Activated CD4-positive, alpha-beta T cell treated with anti-CD3 and anti-CD28 coated beads for 4 hours (primary cell): Measurements from ENCODE around the gene VWF.
"Not testable (repeated sequence)": the region's sequence is repeated elsewhere in the genome, so short reads cannot be mapped to it uniquely, and the experiment has no call there.

Experiments used
- DNase-seq, 2 donors: peaks; one replicate each; pipeline ENCODE4 v3.0.0-alpha.2; 2020

The VWF gene

GRCh38 chr12:6029401-6029800, 95.1 kb downstream of the VWF start:
- DNase-seq, result no peak

- DNase-seq, result no peak
Observed at GRCh38 chr12:6026998-6027397, 97.5 kb downstream of the VWF start.

GRCh38 chr12:6025703-6026298, 98.7 kb downstream of the VWF start:
- DNase-seq, result not testable (repeated sequence)

GRCh38 chr12:6024066-6024465, 100.4 kb downstream of the VWF start:
- not testable (repeated sequence) for DNase-seq

- DNase-seq, result no peak
Observed at GRCh38 chr12:6020930-6021329, 103.5 kb downstream of the VWF start.

GRCh38 chr12:6020511-6020910, 104.0 kb downstream of the VWF start:
- not testable (repeated sequence) for DNase-seq

GRCh38 chr12:6019256-6019655, 105.2 kb downstream of the VWF start:
- DNase-seq, result not testable (repeated sequence)

GRCh38 chr12:6018265-6018664, 106.2 kb downstream of the VWF start:
- DNase-seq, result no peak

GRCh38 chr12:6016756-6017155, 107.7 kb downstream of the VWF start:
- DNase-seq, result no peak

GRCh38 chr12:6016004-6016403, 108.5 kb downstream of the VWF start:
- DNase-seq, result not testable (repeated sequence)

GRCh38 chr12:6015271-6015670, 109.2 kb downstream of the VWF start:
- not testable (repeated sequence) for DNase-seq

GRCh38 chr12:6010631-6011350, 113.7 kb downstream of the VWF start:
- not testable (repeated sequence) for DNase-seq

GRCh38 chr12:5997260-5997659, 127.2 kb downstream of the VWF start:
- no peak for DNase-seq

- no peak for DNase-seq
Observed at GRCh38 chr12:5996459-5996858, 128.0 kb downstream of the VWF start.

GRCh38 chr12:5989621-5990020, 134.8 kb downstream of the VWF start:
- DNase-seq, result no peak

- peak; percentile 58 to 61 for DNase-seq
Observed at GRCh38 chr12:5988659-5989116, 135.8 kb downstream of the VWF start.

- DNase-seq, result no peak
Observed at GRCh38 chr12:5988088-5988487, 136.4 kb downstream of the VWF start.

- DNase-seq, result no peak
Observed at GRCh38 chr12:5987573-5987972, 136.9 kb downstream of the VWF start.

- no peak for DNase-seq
Observed at GRCh38 chr12:5985471-5985870, 139.0 kb downstream of the VWF start.

GRCh38 chr12:5984873-5985272, 139.6 kb downstream of the VWF start:
- no peak for DNase-seq

- no peak for DNase-seq
Observed at GRCh38 chr12:5982106-5982505, 142.4 kb downstream of the VWF start.

GRCh38 chr12:5977556-5977955, 146.9 kb downstream of the VWF start:
- no peak for DNase-seq

GRCh38 chr12:5976711-5977110, 147.8 kb downstream of the VWF start:
- no peak for DNase-seq

GRCh38 chr12:5976196-5976595, 148.3 kb downstream of the VWF start:
- DNase-seq, result no peak
